PC-3 (cell line): ENCODE measurements around the gene ADRB2. TPM values are rescaled to one million over a fixed set of nuclear protein-coding genes. Genes with fewer than 3 reads are reported as not detected.

Experiments used
- ATAC-seq: fragments of 200-7000 bp; cut with Tn5 transposase; 2 replicates; pipeline ENCODE4 v1.9.1; 2020; ENCODE audit warnings: mild to moderate bottlenecking, moderate library complexity
- BruUV-seq: library from RNA; stranded (reverse); fragments of 400-500 nt; replicated peaks from 2 replicates; lab custom pipeline; 2021; lab: Mats Ljungman, UMichigan
- CTCF ChIA-PET: fragments of 300-600 bp; sonication (Branson Sonifier 250); formaldehyde crosslinking; loops from one replicate; lab custom pipeline; 2022; ENCODE audit warnings: antibody characterized with exemption; lab: Charles Lee
- POLR2A ChIA-PET: fragments of 300-600 bp; sonication (Branson Sonifier 250); formaldehyde crosslinking; loops from one replicate; lab custom pipeline; 2022; ENCODE audit warnings: antibody characterized with exemption; ENCODE audit not compliant: unreplicated experiment; lab: Charles Lee
- DNase-seq: peaks from one replicate; pipeline ENCODE4 v3.0.0-alpha.2; 2015
- H2AFZ ChIP-seq: fragments of 300-600 bp; sonication (generic); 2 replicates; pipeline ENCODE4 v1.6.0; 2016; ENCODE audit warnings: antibody characterized with exemption, low read length
- H3F3A ChIP-seq: fragments of 300-600 bp; sonication (generic); one replicate; pipeline ENCODE4 v1.6.0; 2017; ENCODE audit warnings: antibody characterized with exemption, low read length, control low read depth, mild to moderate bottlenecking; ENCODE audit not compliant: unreplicated experiment
- H3K27ac ChIP-seq: fragments of 300-600 bp; sonication (generic); 2 replicates; pipeline ENCODE4 v1.5.1; 2016; ENCODE audit warnings: mild to moderate bottlenecking, low read length
- H3K27me3 ChIP-seq: fragments of 300-600 bp; sonication (generic); 2 replicates; pipeline ENCODE4 v1.6.1; 2016; ENCODE audit warnings: low read length, mixed read lengths
- H3K36me3 ChIP-seq: fragments of 300-600 bp; sonication (generic); 2 replicates; pipeline ENCODE4 v1.6.1; 2016; ENCODE audit warnings: low read depth, mixed run types, low read length, mixed read lengths
- H3K4me1 ChIP-seq: fragments of 300-600 bp; sonication (generic); 2 replicates; pipeline ENCODE4 v1.5.1; 2016; ENCODE audit warnings: low read length; ENCODE audit not compliant: insufficient read depth
- H3K4me2 ChIP-seq: fragments of 300-600 bp; sonication (generic); 2 replicates; pipeline ENCODE4 v1.6.0; 2016; ENCODE audit warnings: low read length
- H3K4me3 ChIP-seq: fragments of 300-600 bp; sonication (generic); 2 replicates; pipeline ENCODE4 v1.5.1; 2016; ENCODE audit warnings: mild to moderate bottlenecking, low read length, mixed read lengths
- H3K79me2 ChIP-seq: fragments of 300-600 bp; sonication (generic); 2 replicates; pipeline ENCODE4 v1.6.1; 2017; ENCODE audit warnings: low read length, mixed read lengths
- H3K9ac ChIP-seq: fragments of 300-600 bp; sonication (generic); 2 replicates; pipeline ENCODE4 v1.6.0; 2016; ENCODE audit warnings: mild to moderate bottlenecking, low read length
- H3K9me2 ChIP-seq: fragments of 300-600 bp; sonication (generic); replicated peaks from 2 replicates; pipeline ENCODE4 v1.6.1; 2016; ENCODE audit warnings: mixed run types, low read length, mixed read lengths
- H3K9me3 ChIP-seq: fragments of 300-600 bp; sonication (generic); 2 replicates; pipeline ENCODE4 v1.6.1; 2016; ENCODE audit warnings: low read length, mixed read lengths
- H4K20me1 ChIP-seq: fragments of 300-600 bp; sonication (generic); 2 replicates; pipeline ENCODE4 v1.6.1; 2016; ENCODE audit warnings: low read length, mixed read lengths
- EZH2 ChIP-seq: fragments of 300-600 bp; sonication (generic); IDR thresholded peaks from one replicate; pipeline ENCODE4 v1.6.1; 2017; ENCODE audit warnings: antibody characterized with exemption, mild to moderate bottlenecking, low read length; ENCODE audit not compliant: unreplicated experiment
- EZH2phosphoT487 ChIP-seq: fragments of 300-600 bp; sonication (generic); IDR thresholded peaks from 2 replicates; pipeline ENCODE4 v1.6.1; 2018; ENCODE audit warnings: mild to moderate bottlenecking, antibody characterized with exemption, low read length, borderline replicate concordance
- intact Hi-C: fragments of 100-400 bp; cut with micrococcal nuclease; formaldehyde crosslinking; loops from 2 replicates; pipeline ENCODE4 v1.9.0; 2023
- total RNA-seq: library from RNA; depleted of rRNA; stranded (reverse); fragments of >200 nt; gene quantifications from 2 replicates; pipeline ENCODE4 v1.2.3, GENCODE V29; 2014
- TF ChIP-seq, protein P1 (sequence below): fragments of 300-600 bp; sonication (generic); conservative IDR thresholded peaks from 2 replicates; pipeline ENCODE4 v1.5.1; 2017; ENCODE audit warnings: antibody characterized with exemption, low read depth, mild to moderate bottlenecking, low read length

ADRB2 gene
- total RNA-seq, 1 experiment from 2014 or later, result 41.1 TPM

GRCh38 chr5:148829248-148829594 lies 2.8 kb downstream of the ADRB2 start:
- POLR2A ChIA-PET, result interaction anchor here (0.6 to 0.7 kb wide), 2 partner anchors 141 to 167 kb away, joined by 3 to 5 read pairs; no protein-coding TSS in a partner anchor
- intact Hi-C loops, result loop anchor here (2.0 to 5.0 kb wide), 3 partner anchors 206 to 438 kb away; no protein-coding TSS in a partner anchor

DNA sequence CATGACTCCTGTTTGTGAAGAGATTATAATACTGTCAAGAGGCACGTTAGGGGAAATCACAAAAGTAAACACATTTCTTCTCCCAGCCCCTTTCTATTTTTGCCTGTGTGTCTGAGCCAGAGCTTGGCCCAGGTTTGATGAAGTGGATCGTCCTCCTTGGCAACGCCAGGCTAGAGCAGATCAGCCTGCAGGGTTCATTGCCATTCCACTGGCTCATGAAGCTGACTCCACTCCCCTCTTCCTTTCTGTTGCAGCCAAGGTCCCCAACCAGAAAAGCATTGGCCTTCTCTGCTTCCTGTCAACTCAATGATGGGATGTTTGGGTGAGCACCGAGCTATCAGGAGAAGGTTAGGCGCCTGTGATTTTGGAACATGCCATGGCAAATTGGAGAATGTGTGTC lies 3.3 kb downstream of the ADRB2 start:
- Histone ChIP-seq H3K9me2 (no peaks in the 10 kb centered on the region), H3K27me3 (no peaks in the 10 kb centered on the region), H4K20me1 (peaks cover 66% of the 10 kb centered on the region), H3K4me1 (peaks cover 68% of the 10 kb centered on the region), H3K9ac (peak overlapping the region; percentile 41), H3K9me3 (no peaks in the 10 kb centered on the region), H3K4me2 (peak overlapping the region; percentile 89), H2AFZ (no peak overlapping the region), H3K79me2 (peaks cover 80% of the 10 kb centered on the region), H3K36me3 (no peaks in the 10 kb centered on the region), H3F3A (no peaks in the 10 kb centered on the region), H3K27ac (no peak overlapping the region), H3K4me3 (peak overlapping the region; percentile 73)
- TF ChIP-seq EZH2 (no peak), EZH2phosphoT487 (no peak)
- TF ChIP-seq, protein P1, sequence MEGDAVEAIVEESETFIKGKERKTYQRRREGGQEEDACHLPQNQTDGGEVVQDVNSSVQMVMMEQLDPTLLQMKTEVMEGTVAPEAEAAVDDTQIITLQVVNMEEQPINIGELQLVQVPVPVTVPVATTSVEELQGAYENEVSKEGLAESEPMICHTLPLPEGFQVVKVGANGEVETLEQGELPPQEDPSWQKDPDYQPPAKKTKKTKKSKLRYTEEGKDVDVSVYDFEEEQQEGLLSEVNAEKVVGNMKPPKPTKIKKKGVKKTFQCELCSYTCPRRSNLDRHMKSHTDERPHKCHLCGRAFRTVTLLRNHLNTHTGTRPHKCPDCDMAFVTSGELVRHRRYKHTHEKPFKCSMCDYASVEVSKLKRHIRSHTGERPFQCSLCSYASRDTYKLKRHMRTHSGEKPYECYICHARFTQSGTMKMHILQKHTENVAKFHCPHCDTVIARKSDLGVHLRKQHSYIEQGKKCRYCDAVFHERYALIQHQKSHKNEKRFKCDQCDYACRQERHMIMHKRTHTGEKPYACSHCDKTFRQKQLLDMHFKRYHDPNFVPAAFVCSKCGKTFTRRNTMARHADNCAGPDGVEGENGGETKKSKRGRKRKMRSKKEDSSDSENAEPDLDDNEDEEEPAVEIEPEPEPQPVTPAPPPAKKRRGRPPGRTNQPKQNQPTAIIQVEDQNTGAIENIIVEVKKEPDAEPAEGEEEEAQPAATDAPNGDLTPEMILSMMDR, result no peak
- no TSS peak for BruUV-seq
- POLR2A ChIA-PET, result no interaction called here
- ATAC-seq, result no peak
- intact Hi-C loops, result loop anchor here (2.0 to 5.0 kb wide), 3 partner anchors 205 to 438 kb away; no protein-coding TSS in a partner anchor
- CTCF ChIA-PET, result interaction anchor here (0.6 to 3.3 kb wide), 4 partner anchors 60 to 172 kb away, joined by 3 to 33 read pairs (median 8); no protein-coding TSS in a partner anchor
- peak; percentile 40 for DNase-seq

More at GRCh38 chr5:148829248-148829594, 2.8 kb downstream of the ADRB2 start:
- TF ChIP-seq, protein P1, result peak; percentile 27; the same call in 1 of the 2 replicates
- no peak for TF ChIP-seq EZH2phosphoT487
- Histone ChIP-seq H3K9me2 (no peaks in the 10 kb centered on the region), H3K36me3 (no peaks in the 10 kb centered on the region), H3K27ac (no peak overlapping the region), H3K4me3 (peak overlapping the region; percentile 73), H3K4me2 (peak overlapping the region; percentile 89), H3K27me3 (no peaks in the 10 kb centered on the region), H4K20me1 (peaks cover 66% of the 10 kb centered on the region), H2AFZ (no peak overlapping the region), H3K4me1 (peaks cover 70% of the 10 kb centered on the region), H3K79me2 (peaks cover 75% of the 10 kb centered on the region), H3K9ac (peak overlapping the region; percentile 41), H3K9me3 (no peaks in the 10 kb centered on the region), H3F3A (no peaks in the 10 kb centered on the region)
- no TSS peak for BruUV-seq
- ATAC-seq (no peak), DNase-seq (no peak)
- CTCF ChIA-PET, result interaction anchor here (0.5 to 3.3 kb wide), 8 partner anchors 88 to 296 kb away, joined by 3 to 33 read pairs (median 3); no protein-coding TSS in a partner anchor

GRCh38 chr5:148830211-148830610 lies 3.8 kb downstream of the ADRB2 start:
- H3K36me3 ChIP-seq, result no peaks in the 10 kb centered on the region
- BruUV-seq, result no TSS peak
- ChIA-PET POLR2A (interaction anchor here (0.6 to 0.8 kb wide), 2 partner anchors 89 to 223 kb away, joined by 3 to 5 read pairs; no protein-coding TSS in a partner anchor), CTCF (interaction anchor here (0.5 to 3.3 kb wide), 5 partner anchors 12 to 172 kb away, joined by 3 to 33 read pairs (median 5); no protein-coding TSS in a partner anchor)
- H3K9me2 ChIP-seq, result no peaks in the 10 kb centered on the region
- H3K4me3 ChIP-seq, result peak overlapping the region; percentile 73
- peaks cover 63% of the 10 kb centered on the region for H3K4me1 ChIP-seq
- peak; percentile 40 for DNase-seq
- H3K27ac ChIP-seq, result no peak overlapping the region
- no peaks in the 10 kb centered on the region for H3F3A ChIP-seq
- peaks cover 66% of the 10 kb centered on the region for H4K20me1 ChIP-seq
- H3K27me3 ChIP-seq, result no peaks in the 10 kb centered on the region
- no peak overlapping the region for H2AFZ ChIP-seq
- TF ChIP-seq EZH2phosphoT487, result no peak
- no peak for TF ChIP-seq EZH2
- TF ChIP-seq, protein P1, result no peak
- no peak overlapping the region for H3K9ac ChIP-seq
- no peak for ATAC-seq
- H3K79me2 ChIP-seq, result peaks cover 85% of the 10 kb centered on the region
- intact Hi-C loops, result no loop called here
- no peaks in the 10 kb centered on the region for H3K9me3 ChIP-seq
- H3K4me2 ChIP-seq, result peak overlapping the region; percentile 89
